Fibroblast of mammary gland (primary cell): Measurements from ENCODE around the gene WDR20.

Source experiments
- DNase-seq: peaks from one replicate; pipeline ENCODE4 v3.0.0-alpha.2; 2010; ENCODE audit warnings: low read depth
- H3K4me3 ChIP-seq: 2 replicates; pipeline ENCODE4 v1.5.1; 2011; ENCODE audit warnings: low read depth, mild to moderate bottlenecking, low read length, moderate library complexity; ENCODE audit not compliant: control insufficient read depth
- TF ChIP-seq, protein P1 (sequence below): conservative IDR thresholded peaks from 2 replicates; pipeline ENCODE4 v1.5.1; 2011; ENCODE audit warnings: low read depth, low read length, inconsistent platforms; ENCODE audit not compliant: control insufficient read depth, insufficient read depth

Gene WDR20

DNA sequence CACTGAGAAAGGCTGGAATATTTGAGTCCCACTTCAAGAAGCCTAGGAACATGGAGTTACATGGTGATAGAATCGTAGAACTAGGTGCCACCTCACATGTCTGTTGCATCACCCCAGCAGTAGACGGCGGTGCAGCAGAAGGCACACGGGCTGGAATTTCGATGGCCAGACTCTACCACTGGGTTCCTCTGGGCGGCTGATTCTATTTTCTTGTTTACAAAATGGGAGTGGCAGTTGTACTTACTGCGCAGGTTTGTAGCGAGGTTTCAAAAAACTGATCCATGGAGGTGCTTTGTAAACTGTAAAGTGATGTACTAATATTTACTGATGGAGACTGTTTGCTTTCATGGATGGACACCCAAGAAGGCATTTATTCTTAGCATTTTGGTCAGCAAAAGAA is 45.7 kb downstream of the WDR20 start:
- H3K4me3 ChIP-seq, result no peak overlapping the region
- DNase-seq, result no peak
- TF ChIP-seq, protein P1, sequence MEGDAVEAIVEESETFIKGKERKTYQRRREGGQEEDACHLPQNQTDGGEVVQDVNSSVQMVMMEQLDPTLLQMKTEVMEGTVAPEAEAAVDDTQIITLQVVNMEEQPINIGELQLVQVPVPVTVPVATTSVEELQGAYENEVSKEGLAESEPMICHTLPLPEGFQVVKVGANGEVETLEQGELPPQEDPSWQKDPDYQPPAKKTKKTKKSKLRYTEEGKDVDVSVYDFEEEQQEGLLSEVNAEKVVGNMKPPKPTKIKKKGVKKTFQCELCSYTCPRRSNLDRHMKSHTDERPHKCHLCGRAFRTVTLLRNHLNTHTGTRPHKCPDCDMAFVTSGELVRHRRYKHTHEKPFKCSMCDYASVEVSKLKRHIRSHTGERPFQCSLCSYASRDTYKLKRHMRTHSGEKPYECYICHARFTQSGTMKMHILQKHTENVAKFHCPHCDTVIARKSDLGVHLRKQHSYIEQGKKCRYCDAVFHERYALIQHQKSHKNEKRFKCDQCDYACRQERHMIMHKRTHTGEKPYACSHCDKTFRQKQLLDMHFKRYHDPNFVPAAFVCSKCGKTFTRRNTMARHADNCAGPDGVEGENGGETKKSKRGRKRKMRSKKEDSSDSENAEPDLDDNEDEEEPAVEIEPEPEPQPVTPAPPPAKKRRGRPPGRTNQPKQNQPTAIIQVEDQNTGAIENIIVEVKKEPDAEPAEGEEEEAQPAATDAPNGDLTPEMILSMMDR, result no peak

DNA sequence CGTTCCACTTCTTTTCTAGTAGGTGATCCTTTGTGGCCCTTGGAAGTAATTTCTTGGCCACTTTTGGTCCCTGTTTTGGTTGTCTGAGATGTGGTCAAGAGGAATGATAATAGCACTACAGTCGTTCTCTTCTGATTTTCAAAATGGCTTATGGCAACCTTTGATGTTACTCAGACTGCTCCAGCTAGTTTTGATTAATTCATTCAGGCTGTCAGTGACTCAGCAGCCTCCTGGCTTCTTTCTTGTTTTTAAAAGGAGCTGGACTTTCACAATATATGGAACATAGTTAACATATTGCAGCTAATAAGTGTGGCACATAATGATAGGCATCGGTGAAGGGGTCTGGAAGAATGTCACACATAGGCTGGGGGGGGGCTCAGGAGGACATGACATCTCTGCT is 47.3 kb downstream of the WDR20 start:
- peak; percentile 91 for DNase-seq
- TF ChIP-seq, protein P1, result no peak

DNA sequence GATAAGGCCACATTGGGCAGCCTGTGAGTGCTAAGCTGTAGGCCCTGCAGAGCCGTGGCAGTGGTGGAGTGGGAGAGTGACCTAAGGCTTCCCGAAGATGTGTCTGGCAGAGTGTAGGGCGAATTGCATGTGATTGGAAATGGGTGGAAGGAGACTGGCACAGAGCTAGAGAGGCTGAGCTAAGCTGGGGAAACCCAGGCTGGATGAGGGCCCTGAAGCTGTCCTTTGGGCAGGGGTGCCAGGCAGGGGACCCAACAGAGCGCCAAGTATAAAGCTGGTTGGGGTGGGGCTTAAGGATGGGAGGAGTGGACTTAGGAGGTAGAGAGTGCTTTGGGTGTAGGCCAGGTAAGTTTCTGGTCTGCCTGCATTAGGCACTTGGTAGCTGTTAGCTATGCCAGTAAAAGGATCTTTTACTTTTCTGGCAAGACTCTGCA is 47.9 kb downstream of the WDR20 start:
- peak; percentile 14 for DNase-seq
- no peak overlapping the region for H3K4me3 ChIP-seq
- TF ChIP-seq, protein P1, result no peak

More for the DNA sequence above, 47.3 kb downstream of the WDR20 start:
- H3K4me3 ChIP-seq, result no peak overlapping the region

DNA sequence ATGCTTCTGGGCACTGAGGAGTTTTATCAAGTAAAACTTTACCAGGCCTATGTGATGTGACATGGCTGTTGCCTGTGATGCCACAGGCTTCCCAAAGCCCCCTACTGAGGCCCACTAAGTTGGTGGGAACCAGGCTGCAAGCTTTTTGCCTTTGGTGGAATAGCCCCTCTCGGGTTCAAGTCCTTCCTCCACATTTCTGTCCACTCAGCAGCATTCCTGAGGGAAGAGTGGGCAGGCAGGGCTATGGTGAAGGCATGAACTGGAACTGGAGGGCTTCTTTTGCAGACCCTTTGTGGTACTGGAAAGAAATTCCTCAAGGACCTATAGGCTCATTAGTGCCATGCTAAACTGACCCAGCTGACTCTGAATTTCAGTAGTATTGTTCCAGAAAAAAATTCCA is 48.5 kb downstream of the WDR20 start:
- no peak for DNase-seq
- no peak overlapping the region for H3K4me3 ChIP-seq
- TF ChIP-seq, protein P1, result no peak

DNA sequence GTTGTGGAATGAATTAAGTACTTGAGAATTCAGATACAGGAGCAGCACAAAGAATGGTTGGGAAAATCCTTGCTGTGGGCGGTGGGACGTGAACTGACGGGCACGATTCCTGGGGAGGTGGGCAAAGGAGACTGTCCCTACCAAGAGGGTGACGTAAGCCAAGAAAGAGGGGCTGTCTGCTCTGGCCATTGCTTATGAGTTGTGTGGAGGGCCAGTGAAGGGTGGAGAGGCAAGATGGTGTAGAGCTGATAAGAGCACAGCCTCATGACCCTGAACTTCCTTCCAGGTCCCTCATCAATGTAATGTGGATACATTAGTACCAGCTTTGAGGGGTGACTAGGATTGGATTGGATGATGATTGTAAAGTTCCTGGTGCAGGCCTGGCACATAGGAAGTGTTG is 50.2 kb downstream of the WDR20 start:
- H3K4me3 ChIP-seq, result no peak overlapping the region
- TF ChIP-seq, protein P1, result no peak

DNA sequence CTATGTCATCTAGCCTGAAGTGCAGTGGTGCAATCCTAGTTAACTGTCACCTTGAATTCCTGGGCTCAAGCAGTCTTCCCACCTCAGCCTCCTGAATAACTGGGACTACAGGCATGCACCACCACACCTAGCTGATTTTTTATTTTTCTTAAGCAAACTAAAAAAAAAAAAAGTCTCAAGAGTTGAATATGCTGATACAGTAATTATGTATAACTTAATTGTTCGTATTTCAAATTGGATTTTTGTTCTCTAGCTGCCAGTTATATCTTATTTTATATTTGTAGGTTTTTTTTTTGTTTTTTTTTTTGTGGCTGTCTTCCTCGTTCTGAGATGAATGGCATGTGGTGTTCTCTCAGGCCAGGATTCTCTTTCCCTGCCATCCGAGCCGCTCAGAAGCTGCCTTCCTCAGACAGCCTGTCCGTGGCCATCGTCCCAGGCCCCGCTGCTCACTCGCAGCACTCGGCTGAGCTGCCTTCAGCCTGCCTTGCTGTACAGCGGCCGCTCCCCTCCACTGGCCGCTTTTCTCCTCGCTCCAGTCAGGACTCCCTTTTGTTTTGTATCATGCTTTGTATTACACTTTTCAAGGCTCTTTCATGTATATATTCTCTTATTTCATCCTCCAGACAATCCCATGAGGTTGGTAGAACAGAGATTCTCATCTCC is 53.3 kb downstream of the WDR20 start:
- TF ChIP-seq, protein P1, result no peak
- H3K4me3 ChIP-seq, result no peak overlapping the region
- no peak for DNase-seq

More for the DNA sequence above, 50.2 kb downstream of the WDR20 start:
- no peak for DNase-seq
